Endothelial cell of umbilical vein (primary cell): ENCODE measurements around the gene COG2. TPM values are rescaled to one million over a fixed set of nuclear protein-coding genes. Genes with fewer than 3 reads are reported as not detected.

Experiments used
- BruUV-seq: library from RNA; stranded (reverse); fragments of 400-500 nt; replicated peaks from 2 replicates; lab custom pipeline; 2021; lab: Mats Ljungman, UMichigan
- CTCF ChIA-PET: fragments of 300-600, 350-600 bp; sonication (Branson Sonifier 250); formaldehyde crosslinking; loops from one replicate; lab custom pipeline; 2021; ENCODE audit warnings: antibody characterized with exemption, inconsistent platforms; lab: Charles Lee
- POLR2A ChIA-PET: fragments of 300-600, 350-600 bp; sonication (Branson Sonifier 250); formaldehyde crosslinking; loops from one replicate; lab custom pipeline; 2021; ENCODE audit warnings: antibody characterized with exemption, inconsistent platforms; lab: Charles Lee
- DNase-seq: peaks from one replicate; pipeline ENCODE4 v3.0.0-alpha.2; 2011; ENCODE audit warnings: low read depth, low spot score
- FAIRE-seq: peaks from 2 replicates; lab custom pipeline; 2011; peaks lifted over from hg19 to GRCh38; lab: Jason Lieb, UNC
- H2AFZ ChIP-seq: 2 replicates; pipeline ENCODE4 v1.6.0; 2012; ENCODE audit warnings: low read depth, low read length, control low read depth, inconsistent platforms
- H3K27ac ChIP-seq: 2 replicates; pipeline ENCODE4 v1.5.1; 2011; ENCODE audit warnings: low read depth, mild to moderate bottlenecking, control low read depth, low read length, moderate library complexity; ENCODE audit not compliant: insufficient read depth
- H3K27me3 ChIP-seq, 2 experiments: 2 replicates each; pipeline versions ENCODE4 v1.6.0 to v1.6.1; 2011; ENCODE audit warnings: low read length in 2 of 2, mixed read lengths in 1 of 2; ENCODE audit not compliant: control insufficient read depth in 2 of 2, insufficient read depth in 2 of 2
- H3K36me3 ChIP-seq, 2 experiments: 2 replicates in 1 of 2; 3 replicates in 1 of 2; pipeline ENCODE4 v1.5.1; 2011; ENCODE audit warnings: low read length in 2 of 2, mild to moderate bottlenecking in 1 of 2, moderate library complexity in 1 of 2; ENCODE audit not compliant: control insufficient read depth in 2 of 2, insufficient read depth in 2 of 2; ENCODE audit errors: extremely low read depth in 1 of 2
- H3K4me1 ChIP-seq: 3 replicates; pipeline ENCODE4 v1.5.1; 2011; ENCODE audit warnings: mild to moderate bottlenecking, low read length; ENCODE audit not compliant: control insufficient read depth, insufficient read depth; ENCODE audit errors: extremely low read depth
- H3K4me2 ChIP-seq: 2 replicates; pipeline ENCODE4 v1.6.1; 2011; ENCODE audit warnings: low read length, control low read depth, mixed read lengths; ENCODE audit not compliant: insufficient read depth
- H3K4me3 ChIP-seq, 3 experiments: fragments of 200-600 bp in 1 of 3; sonication (generic), shearing (Covaris generic) in 1 of 3; replicated peaks in 1 of 3; 2 replicates each; pipeline ENCODE4 v1.5.1; 2011 to 2016; ENCODE audit warnings: control low read depth in 3 of 3, low read length in 3 of 3, mild to moderate bottlenecking in 2 of 3, inconsistent platforms in 1 of 3, low read depth in 1 of 3, moderate library complexity in 1 of 3; ENCODE audit not compliant: insufficient read depth in 1 of 3
- H3K79me2 ChIP-seq: 2 replicates; pipeline ENCODE4 v1.6.0; 2012; ENCODE audit warnings: low read length, inconsistent platforms; ENCODE audit not compliant: control insufficient read depth, insufficient read depth
- H3K9ac ChIP-seq: replicated peaks from 2 replicates; pipeline ENCODE3; 2011; ENCODE audit warnings: low read length, control low read depth; ENCODE audit not compliant: insufficient read depth; ENCODE audit errors: extremely low read depth
- H3K9me1 ChIP-seq: replicated peaks from 3 replicates; pipeline ENCODE4 v1.6.0; 2011; ENCODE audit warnings: mild to moderate bottlenecking, low read length; ENCODE audit not compliant: control insufficient read depth, insufficient read depth; ENCODE audit errors: extremely low read depth
- H3K9me3 ChIP-seq: replicated peaks from 2 replicates; pipeline ENCODE4 v1.5.1; 2012; ENCODE audit warnings: low read length, inconsistent platforms; ENCODE audit not compliant: control insufficient read depth, insufficient read depth
- H4K20me1 ChIP-seq: replicated peaks from 2 replicates; pipeline ENCODE3; 2011; ENCODE audit warnings: mild to moderate bottlenecking, low read length; ENCODE audit not compliant: control insufficient read depth, insufficient read depth; ENCODE audit errors: extremely low read depth
- CTCF ChIP-seq, 2 donors: IDR thresholded peaks; 1 replicate in 1 of 2; 2 replicates in 1 of 2; pipeline ENCODE4 v1.5.1; 2011; ENCODE audit warnings: low read length in 2 of 2, mild to moderate bottlenecking in 2 of 2, moderate library complexity in 2 of 2, control low read depth in 1 of 2, inconsistent platforms in 1 of 2, low read depth in 1 of 2; ENCODE audit not compliant: insufficient read depth in 1 of 2; ENCODE audit errors: extremely low read depth in 1 of 2
- EZH2 ChIP-seq: IDR thresholded peaks from 2 replicates; pipeline ENCODE4 v1.6.1; 2012; ENCODE audit warnings: borderline replicate concordance, low read depth, mild to moderate bottlenecking, moderate library complexity, low read length, inconsistent platforms; ENCODE audit not compliant: severe bottlenecking
- GATA2 ChIP-seq: IDR thresholded peaks from 2 replicates; pipeline ENCODE4 v1.7.0; 2011; ENCODE audit warnings: low read depth, mild to moderate bottlenecking, moderate library complexity, mixed read lengths, low read length; ENCODE audit not compliant: insufficient read length, insufficient read depth
- JUN ChIP-seq: IDR thresholded peaks from 2 replicates; pipeline ENCODE4 v1.6.1; 2011; ENCODE audit warnings: borderline replicate concordance, low read depth; ENCODE audit not compliant: insufficient read length, insufficient read depth
- MYC ChIP-seq: IDR thresholded peaks from one replicate; pipeline ENCODE4 v1.6.1; 2011; ENCODE audit warnings: mild to moderate bottlenecking, low read depth, low read length
- POLR2A ChIP-seq: IDR thresholded peaks from 2 replicates; pipeline ENCODE4 v1.6.1; 2012; ENCODE audit warnings: low read depth, mild to moderate bottlenecking, control low read depth, low read length
- POLR2AphosphoS5 ChIP-seq: IDR thresholded peaks from 2 replicates; pipeline ENCODE4 v1.6.1; 2012; ENCODE audit warnings: low read depth, mild to moderate bottlenecking, control low read depth, low read length, moderate library complexity; ENCODE audit not compliant: insufficient read depth
- dilution Hi-C: fragments of 300-500 bp; cut with MboI; formaldehyde crosslinking; loops from one replicate; pipeline ENCODE4 v1.15.0; 2019; ENCODE audit warnings: low sequenced_read_pairs; ENCODE audit not compliant: extremely low pct_ligation_motif_present
- intact Hi-C: fragments of 100-400 bp; cut with micrococcal nuclease; formaldehyde crosslinking; loops from one replicate; pipeline ENCODE4 v1.10.0; 2022
- polyA plus RNA-seq, 4 experiments: library from polyadenylated mRNA; depleted of rRNA in 3 of 4; stranded (reverse) in 3 of 4; unstranded in 1 of 4; fragments of >200 nt; gene quantifications; 2 replicates each; pipeline versions ENCODE4 v1.2.1 to v1.2.3, GENCODE V29; 2011 to 2012; ENCODE audit warnings: missing spikeins in 1 of 4
- total RNA-seq: library from RNA; stranded (reverse); gene quantifications from 2 replicates; pipeline ENCODE4 v1.2.3, GENCODE V29; 2021
- TF ChIP-seq, protein P1 (sequence below): IDR thresholded peaks from 2 replicates; pipeline ENCODE4 v1.6.1; 2011; ENCODE audit not compliant: insufficient read depth, insufficient read length

Gene COG2
- total and polyA plus RNA-seq, 2 donors (not counting 3 experiments of a cell fraction or from before 2014, with no cell fraction given): 7.6 to 24.2 TPM

DNA sequence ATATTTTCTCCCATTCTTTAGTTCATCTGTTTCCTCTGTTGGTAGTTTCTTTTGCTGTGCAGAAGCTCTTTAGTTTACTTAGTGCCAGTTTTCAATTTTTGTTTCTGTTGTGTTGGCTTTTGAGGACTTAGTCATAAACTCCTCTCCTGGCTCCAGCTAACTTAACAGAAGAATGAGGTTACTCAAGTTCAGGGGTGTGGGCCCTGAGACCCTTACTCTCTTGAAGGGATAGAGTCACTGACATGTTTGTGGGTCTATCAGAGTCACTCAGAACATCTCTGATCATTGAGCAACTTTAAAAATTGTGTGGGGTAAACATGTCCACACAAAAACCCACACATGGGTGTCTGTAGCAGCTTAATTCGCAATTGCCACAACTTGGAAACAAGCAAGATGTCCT, 57.4 kb downstream of the COG2 start:
- POLR2A ChIA-PET: no interaction called here
- BruUV-seq: no TSS peak
- intact Hi-C loops: no loop called here

More for the DNA sequence above, 57.4 kb downstream of the COG2 start:
- Histone ChIP-seq H3K4me3 (no peak overlapping the region), H4K20me1 (no peaks in the 10 kb centered on the region), H3K9me3 (no peaks in the 10 kb centered on the region), H3K4me1 (no peaks in the 10 kb centered on the region), H3K79me2 (no peaks in the 10 kb centered on the region), H3K4me2 (no peak overlapping the region), H2AFZ (no peak overlapping the region), H3K36me3 (no peaks in the 10 kb centered on the region), H3K9ac (no peak overlapping the region), H3K27ac (no peak overlapping the region), H3K27me3 (no peaks in the 10 kb centered on the region), H3K9me1 (no peaks in the 10 kb centered on the region)
- FAIRE-seq (no peak), DNase-seq (no peak)
- CTCF ChIA-PET: no interaction called here
- dilution Hi-C loops: no loop called here
- TF ChIP-seq EZH2: no peak
- TF ChIP-seq JUN: no peak
- no peak for TF ChIP-seq MYC
- TF ChIP-seq, protein P1, sequence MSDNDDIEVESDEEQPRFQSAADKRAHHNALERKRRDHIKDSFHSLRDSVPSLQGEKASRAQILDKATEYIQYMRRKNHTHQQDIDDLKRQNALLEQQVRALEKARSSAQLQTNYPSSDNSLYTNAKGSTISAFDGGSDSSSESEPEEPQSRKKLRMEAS: no peak
- TF ChIP-seq POLR2A: no peak
- no peak for TF ChIP-seq POLR2AphosphoS5
- TF ChIP-seq GATA2: no peak
- no peak for TF ChIP-seq CTCF (IDR thresholded peaks at IDR 0.05; ENCODE audit: extremely low read depth in 1 of 2, insufficient read depth in 1 of 2, low read depth in 1 of 2, low read length in 2 of 2)
